Measurements from ENCODE around the gene CMTM5.
"Not testable (repeated sequence)": the region's sequence is repeated elsewhere in the genome, so short reads cannot be mapped to it uniquely, and the experiment has no call there.

DNA sequence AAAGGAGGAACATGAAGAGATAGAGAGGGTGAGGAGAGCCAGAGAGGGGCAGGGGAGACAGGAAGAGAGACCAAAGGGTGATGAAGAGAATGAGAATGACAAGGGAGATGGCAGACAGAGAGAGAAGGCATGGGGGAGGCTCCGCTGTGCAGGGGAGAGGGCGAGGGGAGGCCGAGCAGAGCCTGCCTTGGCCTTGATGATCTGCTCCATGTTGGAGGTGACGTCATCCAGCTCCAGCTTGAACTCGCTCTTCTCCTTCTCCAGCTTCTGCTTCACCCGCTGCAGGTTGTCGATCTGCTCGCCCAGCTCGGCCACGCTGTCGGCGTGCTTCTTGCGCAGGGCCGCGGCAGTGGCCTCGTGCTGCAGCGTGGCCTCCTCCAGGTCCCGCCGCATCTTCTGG, 13.0 kb downstream of the CMTM5 start:
- TF ChIP-seq, protein P1, sequence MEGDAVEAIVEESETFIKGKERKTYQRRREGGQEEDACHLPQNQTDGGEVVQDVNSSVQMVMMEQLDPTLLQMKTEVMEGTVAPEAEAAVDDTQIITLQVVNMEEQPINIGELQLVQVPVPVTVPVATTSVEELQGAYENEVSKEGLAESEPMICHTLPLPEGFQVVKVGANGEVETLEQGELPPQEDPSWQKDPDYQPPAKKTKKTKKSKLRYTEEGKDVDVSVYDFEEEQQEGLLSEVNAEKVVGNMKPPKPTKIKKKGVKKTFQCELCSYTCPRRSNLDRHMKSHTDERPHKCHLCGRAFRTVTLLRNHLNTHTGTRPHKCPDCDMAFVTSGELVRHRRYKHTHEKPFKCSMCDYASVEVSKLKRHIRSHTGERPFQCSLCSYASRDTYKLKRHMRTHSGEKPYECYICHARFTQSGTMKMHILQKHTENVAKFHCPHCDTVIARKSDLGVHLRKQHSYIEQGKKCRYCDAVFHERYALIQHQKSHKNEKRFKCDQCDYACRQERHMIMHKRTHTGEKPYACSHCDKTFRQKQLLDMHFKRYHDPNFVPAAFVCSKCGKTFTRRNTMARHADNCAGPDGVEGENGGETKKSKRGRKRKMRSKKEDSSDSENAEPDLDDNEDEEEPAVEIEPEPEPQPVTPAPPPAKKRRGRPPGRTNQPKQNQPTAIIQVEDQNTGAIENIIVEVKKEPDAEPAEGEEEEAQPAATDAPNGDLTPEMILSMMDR (IDR thresholded peaks at IDR 0.05; ENCODE audit: borderline replicate concordance, extremely low read depth, low read length, poor library complexity, severe bottlenecking): not testable (repeated sequence)
- not testable (repeated sequence) for TF ChIP-seq EZH2 (IDR thresholded peaks at IDR 0.05; ENCODE audit: borderline replicate concordance, low read depth, low read length, severe bottlenecking)

All from DND-41 (cell line).